Measurements from ENCODE around the gene CRYBG2.

CRYBG2 gene

DNA sequence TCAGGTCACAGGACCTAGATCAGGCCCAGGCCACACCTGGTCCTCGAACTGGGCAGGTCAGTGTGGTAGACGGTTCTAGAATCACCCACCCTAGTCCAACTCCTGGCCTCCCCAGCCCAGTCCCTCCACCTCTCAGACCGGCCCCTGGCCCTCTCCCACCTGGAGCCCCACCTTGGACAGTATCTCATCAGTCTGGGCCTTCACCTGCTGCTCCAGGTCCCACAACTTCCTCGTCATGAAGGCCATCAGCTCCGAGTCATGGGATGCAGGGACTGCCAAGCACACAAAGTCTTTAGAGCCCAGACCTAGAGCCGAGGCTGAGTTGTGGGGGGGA lies 56.2 kb downstream of the CRYBG2 start:
- H3K9ac ChIP-seq = no peak overlapping the region
- no peaks in the 10 kb centered on the region for H3K27me3 ChIP-seq (ENCODE audit: control insufficient read depth, insufficient read depth, low read length)
- no peak overlapping the region for H3K4me2 ChIP-seq (ENCODE audit: low read length)
- H3K4me1 ChIP-seq = no peaks in the 10 kb centered on the region
- H3K27ac ChIP-seq = no peak overlapping the region
- H2AFZ ChIP-seq = no peak overlapping the region
- H3K79me2 ChIP-seq = no peaks in the 10 kb centered on the region
- TF ChIP-seq, protein P1, sequence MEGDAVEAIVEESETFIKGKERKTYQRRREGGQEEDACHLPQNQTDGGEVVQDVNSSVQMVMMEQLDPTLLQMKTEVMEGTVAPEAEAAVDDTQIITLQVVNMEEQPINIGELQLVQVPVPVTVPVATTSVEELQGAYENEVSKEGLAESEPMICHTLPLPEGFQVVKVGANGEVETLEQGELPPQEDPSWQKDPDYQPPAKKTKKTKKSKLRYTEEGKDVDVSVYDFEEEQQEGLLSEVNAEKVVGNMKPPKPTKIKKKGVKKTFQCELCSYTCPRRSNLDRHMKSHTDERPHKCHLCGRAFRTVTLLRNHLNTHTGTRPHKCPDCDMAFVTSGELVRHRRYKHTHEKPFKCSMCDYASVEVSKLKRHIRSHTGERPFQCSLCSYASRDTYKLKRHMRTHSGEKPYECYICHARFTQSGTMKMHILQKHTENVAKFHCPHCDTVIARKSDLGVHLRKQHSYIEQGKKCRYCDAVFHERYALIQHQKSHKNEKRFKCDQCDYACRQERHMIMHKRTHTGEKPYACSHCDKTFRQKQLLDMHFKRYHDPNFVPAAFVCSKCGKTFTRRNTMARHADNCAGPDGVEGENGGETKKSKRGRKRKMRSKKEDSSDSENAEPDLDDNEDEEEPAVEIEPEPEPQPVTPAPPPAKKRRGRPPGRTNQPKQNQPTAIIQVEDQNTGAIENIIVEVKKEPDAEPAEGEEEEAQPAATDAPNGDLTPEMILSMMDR (IDR thresholded peaks at IDR 0.05) = no peak
- no peak overlapping the region for H3K4me3 ChIP-seq (ENCODE audit: low read depth, low read length)
- no peaks in the 10 kb centered on the region for H3K36me3 ChIP-seq (ENCODE audit: control insufficient read depth, insufficient read depth, low read length)
- H3K9me3 ChIP-seq (ENCODE audit: control insufficient read depth, low read length) = no peaks in the 10 kb centered on the region

DNA sequence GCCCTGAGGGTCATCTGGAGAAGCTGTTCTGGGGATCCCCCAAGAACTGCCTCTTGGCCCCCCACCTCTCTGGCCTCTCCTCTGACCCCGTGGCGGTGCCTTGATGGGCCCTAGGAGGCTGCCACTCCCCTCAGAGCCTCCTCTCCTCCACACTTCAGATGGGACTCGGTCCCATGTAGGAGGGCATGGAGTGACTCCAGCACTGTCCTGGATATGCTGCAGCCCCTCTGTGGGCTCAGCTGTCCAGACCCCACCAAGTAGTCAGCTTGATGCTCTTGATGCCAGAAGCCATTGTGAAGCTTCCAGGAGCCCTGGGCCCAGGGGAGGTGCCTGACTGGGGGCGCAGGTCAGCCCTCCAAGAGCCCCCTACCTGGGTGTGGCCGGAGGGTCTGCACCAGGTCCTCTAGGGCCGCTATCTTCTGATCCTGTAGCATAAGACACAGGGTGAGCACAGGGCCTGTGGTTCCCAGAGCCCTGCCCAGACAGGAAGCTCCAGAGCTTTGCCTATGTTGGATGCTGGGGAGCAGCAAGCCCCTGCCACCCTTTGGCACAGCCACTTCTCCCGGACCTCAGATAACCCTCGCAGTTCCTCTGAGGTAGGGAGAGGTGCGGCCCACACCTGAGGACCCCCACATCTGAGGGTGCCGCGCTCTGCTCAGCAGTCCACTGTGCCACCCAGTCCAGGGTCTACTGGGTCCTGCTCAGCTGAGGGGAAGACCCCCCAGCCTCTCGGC lies 56.7 kb downstream of the CRYBG2 start:
- Histone ChIP-seq H3K79me2 (no peaks in the 10 kb centered on the region), H3K4me3 (ENCODE audit: low read depth, low read length) (no peak overlapping the region), H3K27me3 (ENCODE audit: control insufficient read depth, insufficient read depth, low read length) (no peaks in the 10 kb centered on the region), H3K4me2 (ENCODE audit: low read length) (no peak overlapping the region), H2AFZ (no peak overlapping the region), H3K9me3 (ENCODE audit: control insufficient read depth, low read length) (no peaks in the 10 kb centered on the region), H3K27ac (no peak overlapping the region), H3K9ac (no peak overlapping the region), H3K36me3 (ENCODE audit: control insufficient read depth, insufficient read depth, low read length) (no peaks in the 10 kb centered on the region), H3K4me1 (no peaks in the 10 kb centered on the region)
- TF ChIP-seq, protein P1 (IDR thresholded peaks at IDR 0.05) = no peak

DNA sequence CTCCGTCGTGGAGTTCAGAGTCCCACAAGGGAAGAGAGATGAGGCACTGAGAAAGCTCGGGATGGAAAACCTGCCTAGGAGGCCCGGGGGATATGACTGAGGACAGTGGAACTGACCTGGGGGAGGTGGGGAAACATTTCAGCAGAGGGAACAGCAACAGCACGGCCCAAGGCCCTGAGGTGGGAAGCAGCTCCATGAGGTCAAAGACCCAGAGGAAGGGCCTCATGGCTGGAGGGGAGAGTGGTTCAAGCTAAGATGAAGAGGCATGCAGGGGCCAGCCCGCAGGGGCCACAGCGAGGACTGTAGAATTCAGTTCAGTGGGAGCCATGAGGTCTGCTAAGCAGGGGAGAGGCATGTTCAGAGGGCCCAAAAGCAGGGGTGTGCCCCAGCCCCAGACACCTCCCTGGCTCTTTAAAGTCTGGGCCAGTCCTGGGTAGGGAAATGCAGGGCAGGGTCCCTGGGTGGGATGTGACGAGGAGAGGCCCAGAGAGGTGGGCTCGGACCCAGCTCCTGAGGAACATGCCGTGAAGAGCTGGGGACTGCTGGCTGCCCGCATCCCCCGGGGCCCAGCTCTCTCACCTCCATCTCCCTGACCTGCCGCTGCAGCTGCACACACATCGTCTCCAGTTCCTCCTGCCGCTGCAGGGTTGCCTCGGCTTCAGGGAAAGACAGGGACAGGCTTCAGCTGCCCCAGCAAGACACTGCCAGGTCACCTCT lies 57.4 kb downstream of the CRYBG2 start:
- Histone ChIP-seq H3K27ac (no peak overlapping the region), H3K27me3 (ENCODE audit: control insufficient read depth, insufficient read depth, low read length) (no peaks in the 10 kb centered on the region), H3K9ac (no peak overlapping the region), H2AFZ (no peak overlapping the region), H3K9me3 (ENCODE audit: control insufficient read depth, low read length) (no peaks in the 10 kb centered on the region), H3K4me3 (ENCODE audit: low read depth, low read length) (no peak overlapping the region), H3K4me1 (no peaks in the 10 kb centered on the region), H3K36me3 (ENCODE audit: control insufficient read depth, insufficient read depth, low read length) (no peaks in the 10 kb centered on the region), H3K4me2 (ENCODE audit: low read length) (no peak overlapping the region), H3K79me2 (no peaks in the 10 kb centered on the region)
- TF ChIP-seq, protein P1 (IDR thresholded peaks at IDR 0.05) = no peak

DNA sequence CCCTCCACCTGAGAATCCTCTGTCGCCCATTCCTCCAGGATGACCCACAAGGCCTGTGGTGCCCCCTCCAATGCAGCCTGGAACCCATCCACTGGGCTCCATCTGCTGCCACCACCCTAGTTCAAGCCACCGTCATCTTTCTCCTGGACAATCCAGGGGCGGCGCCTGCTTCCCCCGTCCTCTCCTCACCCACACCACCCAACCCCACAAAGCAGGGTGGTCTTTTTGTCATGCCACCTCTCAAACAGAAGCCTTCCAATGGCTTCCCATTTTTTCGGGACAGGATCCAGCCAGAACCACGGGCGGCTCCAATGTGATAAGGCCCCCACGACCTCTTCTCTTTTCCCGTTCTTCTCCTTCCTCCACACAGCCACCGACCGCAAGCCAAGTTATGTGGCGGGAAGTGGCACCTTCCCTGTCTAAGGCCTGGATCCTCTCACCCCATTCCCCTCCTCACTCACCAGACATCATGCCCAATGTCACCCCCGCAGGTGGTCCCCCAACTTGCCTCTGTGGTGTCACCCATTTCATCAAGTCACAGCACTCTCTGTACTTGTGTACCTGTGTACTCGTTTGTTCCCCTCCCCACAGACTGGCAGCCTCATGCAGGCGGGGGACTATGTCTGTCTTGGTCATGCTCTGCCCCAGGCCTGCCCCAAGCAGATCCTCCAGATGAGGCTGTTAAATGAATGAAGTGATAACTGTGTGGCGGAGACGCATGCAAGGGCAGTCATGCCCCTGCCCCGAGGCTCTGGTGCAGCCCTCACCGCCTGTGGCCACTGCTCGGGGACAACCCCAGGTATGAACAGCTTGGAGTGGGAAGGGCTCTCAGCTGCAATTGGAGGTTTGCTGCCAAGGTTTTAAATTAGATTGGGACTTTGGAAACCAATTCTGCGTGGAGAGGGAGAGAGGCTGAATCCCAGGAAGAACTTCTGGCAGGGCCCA lies 58.5 kb downstream of the CRYBG2 start:
- Histone ChIP-seq H3K27ac (no peak overlapping the region), H3K4me1 (no peaks in the 10 kb centered on the region), H3K27me3 (ENCODE audit: control insufficient read depth, insufficient read depth, low read length) (no peaks in the 10 kb centered on the region), H3K9ac (no peak overlapping the region), H3K4me2 (ENCODE audit: low read length) (no peak overlapping the region), H3K9me3 (ENCODE audit: control insufficient read depth, low read length) (no peaks in the 10 kb centered on the region), H3K4me3 (ENCODE audit: low read depth, low read length) (no peak overlapping the region), H3K79me2 (no peaks in the 10 kb centered on the region), H2AFZ (no peak overlapping the region), H3K36me3 (ENCODE audit: control insufficient read depth, insufficient read depth, low read length) (no peaks in the 10 kb centered on the region)
- TF ChIP-seq, protein P1 (IDR thresholded peaks at IDR 0.05) = no peak

Measured in parathyroid adenoma (tissue), 2 donors.